Stimulated activated CD4-positive, alpha-beta T cell treated with anti-CD3 and anti-CD28 coated beads, Interleukin-4, amount 100 ng/mL, for 1 hour (primary cell): ENCODE results near the gene CCNY.

Experiments used
- DNase-seq: peaks from one replicate; pipeline ENCODE4 v3.0.0-alpha.2; 2020

Gene CCNY

DNA sequence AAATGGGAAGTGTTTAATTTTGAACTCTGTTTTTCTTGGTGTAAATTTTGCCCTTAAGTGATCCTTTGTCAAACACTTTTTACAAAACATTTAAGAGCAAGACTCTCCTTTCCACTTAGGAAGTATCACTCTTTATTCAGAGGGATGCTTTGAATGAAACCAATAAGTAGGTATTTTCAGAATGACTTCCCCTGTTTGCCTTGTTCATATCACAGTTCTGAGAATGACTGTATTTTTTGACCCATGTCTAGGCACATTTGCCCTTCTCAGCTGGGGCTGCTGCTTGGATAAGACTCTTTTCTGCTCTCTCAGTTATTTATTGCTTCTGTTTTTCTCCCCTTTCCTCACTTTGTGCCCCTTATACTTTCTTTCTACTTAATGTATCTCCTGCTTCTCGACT, 98.2 kb downstream of the CCNY start:
- DNase-seq: no peak

DNA sequence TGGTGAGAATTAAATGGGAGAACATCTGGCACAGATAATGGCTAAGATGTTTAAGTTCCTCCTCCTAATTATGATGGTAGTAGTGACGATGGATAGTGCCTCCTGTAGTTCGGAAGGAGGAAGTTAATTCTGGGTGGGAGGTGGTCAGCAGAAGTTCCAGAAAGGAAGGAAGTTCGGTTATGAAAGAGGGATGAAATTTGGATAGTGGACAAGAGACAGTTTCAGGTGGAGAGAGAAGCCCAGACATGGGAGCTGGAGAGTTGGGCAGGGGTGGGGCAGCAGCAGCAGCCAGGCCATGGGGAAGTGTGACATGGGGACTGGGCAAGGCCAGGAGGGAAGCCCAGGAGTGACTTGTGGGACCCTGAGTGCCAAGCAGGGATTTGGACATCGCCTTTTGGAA, 99.5 kb downstream of the CCNY start:
- DNase-seq: no peak

DNA sequence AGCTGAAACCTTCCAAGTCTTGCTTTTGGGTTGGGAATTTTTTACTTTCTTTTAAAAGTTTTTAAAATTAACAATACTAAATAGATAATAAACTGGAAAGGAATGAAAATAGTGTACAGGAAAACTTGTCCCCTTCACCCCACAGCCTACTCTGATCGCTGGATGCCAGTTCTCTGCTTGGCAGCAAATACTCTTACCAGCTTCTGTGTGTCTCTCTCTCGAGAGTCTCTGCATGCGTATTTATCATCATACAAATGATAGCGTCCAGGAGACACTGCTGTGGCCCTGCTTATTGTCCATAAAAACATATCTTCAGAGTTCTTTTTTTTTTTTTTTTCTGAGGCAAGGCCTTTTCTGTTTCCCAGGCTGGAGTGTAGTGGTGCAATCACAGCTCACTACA, 101.5 kb downstream of the CCNY start:
- DNase-seq: no peak

DNA sequence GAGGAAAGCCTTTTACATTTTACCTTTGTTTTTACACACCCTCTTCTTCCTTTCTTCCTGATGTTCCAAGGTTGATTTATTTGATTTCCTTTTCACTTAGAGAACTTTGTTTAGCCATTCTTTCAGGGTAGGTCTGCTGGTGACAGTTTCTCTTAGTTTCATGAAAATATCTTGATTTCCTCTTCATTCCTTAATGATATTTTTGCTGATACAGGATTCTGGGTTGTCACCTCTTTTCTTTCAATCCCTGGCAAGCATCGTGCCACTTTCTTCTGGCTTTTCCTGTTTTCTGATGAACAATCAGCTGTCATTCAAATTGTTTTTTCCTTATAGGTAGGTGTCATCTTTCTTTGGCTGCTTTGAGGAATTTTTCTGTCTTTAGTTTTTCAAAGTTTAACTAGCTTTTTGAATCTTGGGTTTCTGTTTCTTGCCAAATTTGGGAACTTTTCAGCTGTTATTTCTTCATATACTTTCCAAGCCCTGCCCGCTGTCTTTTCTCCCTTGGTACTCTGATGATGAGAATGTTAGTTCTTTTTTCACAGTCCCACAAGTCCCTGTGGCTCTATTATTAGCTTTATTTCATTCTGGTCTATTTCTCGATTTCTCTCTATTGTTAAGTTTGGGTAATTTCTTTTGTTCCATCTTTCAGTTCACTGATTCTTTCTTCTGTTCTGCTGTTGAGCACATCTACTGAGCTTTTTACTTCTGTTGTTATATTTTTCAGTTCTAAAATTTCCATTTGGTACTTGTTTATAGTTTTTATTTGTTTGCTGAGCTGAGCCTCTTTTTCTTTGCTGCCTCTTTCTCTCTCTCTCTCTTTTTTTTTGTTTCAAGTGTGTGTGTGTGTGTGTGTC, 102.6 kb downstream of the CCNY start:
- no peak for DNase-seq

DNA sequence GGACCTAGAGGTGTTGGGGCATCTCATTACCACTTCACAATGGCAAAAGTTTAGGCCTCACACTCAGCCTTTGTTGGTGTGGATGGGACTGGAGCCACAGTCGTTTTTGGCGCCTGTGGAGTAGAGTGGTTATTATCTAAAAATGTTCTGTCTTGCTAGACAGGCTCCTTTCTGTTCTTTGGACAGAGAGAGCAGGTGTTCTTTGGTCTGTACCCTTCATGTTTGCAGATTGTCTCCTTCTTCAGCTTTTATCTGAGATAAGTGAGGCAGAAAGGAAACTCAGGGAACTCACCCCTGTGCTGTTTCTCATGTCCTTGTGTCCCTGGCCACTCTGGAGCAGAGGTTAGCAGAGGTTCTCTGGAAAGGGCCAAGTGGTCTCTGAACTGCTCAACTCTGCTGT, 103.7 kb downstream of the CCNY start:
- no peak for DNase-seq

DNA sequence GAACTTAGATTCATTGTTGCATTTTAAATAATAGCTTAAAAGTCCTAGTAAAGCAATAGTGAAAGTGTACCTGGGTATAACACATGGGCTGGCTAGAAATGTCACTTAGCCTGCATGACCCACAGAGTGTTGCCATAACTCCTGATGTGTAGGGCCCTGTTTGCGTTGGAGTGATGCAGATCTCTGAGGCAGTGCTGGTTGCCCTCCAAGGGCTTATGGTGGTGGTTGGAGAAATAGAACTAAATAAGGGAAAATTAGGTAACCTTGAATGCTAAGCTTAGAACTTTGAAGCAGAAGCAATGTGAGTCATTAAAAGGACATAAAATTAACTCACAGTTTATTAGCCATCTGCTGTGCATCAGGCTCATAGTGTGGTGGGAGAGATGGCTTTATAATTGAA, 105.7 kb downstream of the CCNY start:
- no peak for DNase-seq

DNA sequence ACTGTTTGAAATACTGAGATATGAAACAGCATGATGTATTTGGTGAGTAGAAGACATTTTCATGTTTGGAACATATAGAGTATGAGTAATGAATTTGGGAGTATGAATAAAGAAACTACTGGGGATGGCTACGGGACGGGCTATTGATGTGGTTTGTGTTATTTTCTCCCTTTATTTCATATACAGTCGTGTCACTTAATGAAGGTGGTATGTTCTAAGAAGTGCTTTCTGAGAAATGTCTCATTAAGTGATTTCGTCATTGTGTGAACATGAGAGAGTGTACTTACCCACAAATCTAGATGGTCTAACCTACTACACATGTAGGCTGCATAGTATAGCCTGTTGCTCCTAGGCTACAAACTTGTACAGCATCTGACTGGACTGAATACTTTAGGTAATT, 106.3 kb downstream of the CCNY start:
- DNase-seq: no peak

DNA sequence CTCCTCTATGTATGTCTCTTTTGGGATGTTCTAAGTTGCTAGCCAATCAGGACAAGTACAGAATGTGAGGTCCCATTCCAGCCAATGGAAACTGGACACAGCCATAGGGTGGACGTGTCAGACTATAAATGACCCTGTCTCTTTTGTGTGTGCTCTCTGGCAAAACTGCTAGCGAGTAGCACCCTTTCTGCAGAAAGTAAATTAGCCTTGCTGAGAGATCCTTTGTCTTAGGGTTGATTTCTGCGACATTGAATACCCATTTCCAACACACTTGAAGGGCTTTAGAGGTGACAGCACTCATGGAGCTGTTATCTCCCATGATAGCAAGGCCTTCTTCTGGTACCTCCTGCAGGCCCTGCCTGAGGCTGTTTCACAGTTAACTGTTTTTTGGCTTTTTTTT, 107.5 kb downstream of the CCNY start:
- DNase-seq: no peak

DNA sequence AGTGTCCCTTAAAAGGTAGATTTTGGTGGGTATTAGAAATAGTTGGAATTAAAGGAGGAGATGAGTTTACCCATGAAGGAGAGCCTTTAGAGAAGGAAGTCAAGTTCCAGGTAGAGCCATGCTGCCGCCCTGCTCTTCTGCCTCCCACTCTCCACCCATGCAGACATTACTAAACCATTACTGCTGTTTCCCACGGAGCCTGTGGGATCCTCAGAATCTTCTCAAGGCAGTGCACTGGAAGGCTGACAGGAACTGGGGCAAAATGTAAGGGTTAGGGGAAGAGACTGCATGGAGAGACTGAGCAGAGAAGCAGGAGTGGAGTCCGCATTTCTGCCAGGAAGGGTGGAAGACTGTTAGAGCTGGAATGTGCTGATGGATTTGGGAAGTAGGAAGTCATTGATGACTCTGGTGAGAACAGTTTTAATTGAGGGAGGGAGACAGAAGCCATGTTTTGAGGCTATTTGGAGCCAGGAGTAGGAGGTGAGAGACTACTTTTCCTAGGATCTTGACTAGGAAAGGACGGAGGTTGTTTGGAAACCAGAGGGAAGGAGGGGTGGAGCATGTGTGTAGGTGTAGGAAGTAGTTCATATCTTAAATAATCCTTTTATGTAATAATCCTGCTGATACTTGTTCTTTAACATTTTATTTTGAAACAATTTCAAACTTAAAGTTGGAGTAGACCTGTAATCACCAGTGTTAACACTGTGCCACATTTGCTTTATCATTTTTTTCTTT, 109.0 kb downstream of the CCNY start:
- DNase-seq: no peak

DNA sequence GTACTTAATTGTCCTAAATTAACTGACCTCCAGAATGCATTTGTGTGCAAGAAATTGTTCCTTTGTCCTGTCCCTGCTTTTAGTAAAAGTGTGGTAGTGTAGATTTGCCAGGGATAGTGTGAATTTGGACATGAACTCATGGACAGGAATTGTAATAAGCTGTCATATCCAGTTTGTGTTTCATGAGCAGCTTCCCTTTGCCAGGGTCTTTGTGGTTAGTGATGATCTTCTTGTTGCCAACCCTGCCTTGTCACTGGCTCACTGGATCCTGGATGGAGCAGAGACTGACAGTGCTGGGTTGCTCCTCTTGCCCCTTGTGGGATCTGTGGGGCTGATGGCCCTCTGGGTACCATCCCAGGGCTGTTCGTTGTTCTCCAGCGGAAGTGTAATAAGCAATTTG, 110.1 kb downstream of the CCNY start:
- no peak for DNase-seq

DNA sequence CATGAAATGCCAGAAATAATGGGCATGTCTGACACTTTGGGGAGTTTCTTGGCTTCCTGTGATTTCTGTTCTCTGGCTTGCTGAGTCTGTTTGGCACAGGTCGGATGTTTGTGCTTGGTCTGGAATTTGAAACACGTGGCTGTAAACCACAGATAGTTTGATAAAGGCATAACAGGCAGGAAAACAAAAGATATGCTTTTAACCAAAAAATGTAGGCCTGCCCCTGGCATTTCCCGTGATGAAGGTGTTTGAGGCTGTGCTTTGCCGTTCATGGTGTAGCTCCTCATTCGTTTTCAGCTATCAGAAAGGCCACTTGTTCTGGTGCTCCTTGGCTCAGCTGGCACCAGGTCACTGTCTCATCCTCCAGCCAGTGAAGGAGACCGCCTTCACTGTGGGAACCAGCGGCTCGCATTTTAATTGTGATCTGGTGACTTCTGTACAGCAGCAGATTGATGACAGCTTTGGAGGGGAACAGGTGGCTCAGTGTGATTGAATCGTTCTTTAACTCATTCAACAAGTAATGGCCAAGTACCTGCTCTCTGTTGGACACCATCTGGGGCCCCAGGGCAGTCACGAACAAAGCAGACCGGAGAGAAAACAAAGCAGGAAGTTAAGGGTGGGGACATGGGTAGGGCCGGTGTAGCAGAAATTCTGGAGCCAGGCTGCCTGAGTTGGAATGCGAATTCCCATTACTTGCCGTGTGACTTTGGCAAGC, 111.5 kb downstream of the CCNY start:
- no peak for DNase-seq

DNA sequence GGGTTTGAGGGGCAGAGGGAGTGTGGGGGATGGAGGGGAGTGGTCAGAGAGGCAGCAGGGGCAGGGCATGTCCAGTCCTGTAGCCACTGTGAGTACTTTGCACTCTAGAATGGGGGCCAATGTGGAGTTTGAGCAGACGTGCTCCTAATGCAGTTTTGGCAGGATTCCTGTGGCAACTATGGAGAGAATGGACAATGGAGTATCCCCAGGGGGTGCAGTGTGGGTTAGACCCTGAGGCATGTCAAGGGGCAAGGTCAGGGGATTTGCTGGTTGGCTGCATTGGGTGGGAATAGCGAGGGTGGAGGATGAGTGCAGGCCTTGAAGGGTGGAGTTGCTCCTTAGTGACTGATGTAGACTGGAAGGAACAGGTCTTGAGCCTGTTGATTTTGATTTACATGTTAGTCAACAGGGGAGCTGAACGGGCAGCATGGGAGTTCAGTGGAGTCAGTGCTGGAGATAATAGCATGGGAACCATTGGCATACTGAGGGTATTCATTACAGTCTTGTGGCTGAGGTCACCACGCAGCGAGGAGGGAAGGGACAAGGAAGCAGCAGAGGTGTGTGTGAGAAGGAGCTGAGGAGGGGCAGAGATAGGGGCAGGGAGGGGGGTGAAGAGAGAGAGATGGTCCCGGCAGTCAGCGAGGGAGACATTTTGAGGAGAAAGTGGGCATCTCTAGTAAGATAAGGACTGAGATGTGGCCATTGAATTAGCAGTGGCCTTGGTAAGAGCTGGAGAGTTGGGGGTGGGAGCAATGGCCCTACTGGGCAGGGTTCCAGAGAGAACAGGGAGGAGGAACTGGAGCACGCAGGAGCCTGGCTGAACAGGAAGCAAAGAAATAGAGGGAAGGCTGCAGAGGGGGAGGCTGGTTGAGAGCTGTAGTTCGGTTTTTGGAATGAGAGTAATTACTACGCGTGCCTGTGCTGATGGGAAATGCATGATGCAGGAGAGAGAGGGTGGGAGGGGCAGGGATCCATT, 112.7 kb downstream of the CCNY start:
- DNase-seq: no peak

DNA sequence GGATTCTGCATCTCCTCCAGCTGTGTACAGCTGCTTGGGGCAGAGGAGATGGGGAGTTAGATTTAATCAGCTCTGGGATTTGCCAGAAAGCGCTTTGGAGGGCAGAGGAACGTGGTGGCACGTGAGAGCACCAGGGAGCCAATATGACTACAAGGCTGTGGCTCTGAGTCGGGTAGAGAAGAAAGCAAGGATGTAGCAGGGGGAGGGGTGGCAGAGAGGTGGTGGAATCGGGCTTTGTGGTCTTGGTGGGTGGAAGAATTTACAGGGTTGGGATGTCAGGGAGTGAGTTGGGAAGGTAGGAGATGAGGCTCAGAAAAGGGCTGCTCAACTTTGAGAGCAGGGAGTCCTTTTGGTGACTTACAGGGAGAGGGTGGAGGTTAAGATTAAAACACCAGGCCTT, 113.6 kb downstream of the CCNY start:
- no peak for DNase-seq

DNA sequence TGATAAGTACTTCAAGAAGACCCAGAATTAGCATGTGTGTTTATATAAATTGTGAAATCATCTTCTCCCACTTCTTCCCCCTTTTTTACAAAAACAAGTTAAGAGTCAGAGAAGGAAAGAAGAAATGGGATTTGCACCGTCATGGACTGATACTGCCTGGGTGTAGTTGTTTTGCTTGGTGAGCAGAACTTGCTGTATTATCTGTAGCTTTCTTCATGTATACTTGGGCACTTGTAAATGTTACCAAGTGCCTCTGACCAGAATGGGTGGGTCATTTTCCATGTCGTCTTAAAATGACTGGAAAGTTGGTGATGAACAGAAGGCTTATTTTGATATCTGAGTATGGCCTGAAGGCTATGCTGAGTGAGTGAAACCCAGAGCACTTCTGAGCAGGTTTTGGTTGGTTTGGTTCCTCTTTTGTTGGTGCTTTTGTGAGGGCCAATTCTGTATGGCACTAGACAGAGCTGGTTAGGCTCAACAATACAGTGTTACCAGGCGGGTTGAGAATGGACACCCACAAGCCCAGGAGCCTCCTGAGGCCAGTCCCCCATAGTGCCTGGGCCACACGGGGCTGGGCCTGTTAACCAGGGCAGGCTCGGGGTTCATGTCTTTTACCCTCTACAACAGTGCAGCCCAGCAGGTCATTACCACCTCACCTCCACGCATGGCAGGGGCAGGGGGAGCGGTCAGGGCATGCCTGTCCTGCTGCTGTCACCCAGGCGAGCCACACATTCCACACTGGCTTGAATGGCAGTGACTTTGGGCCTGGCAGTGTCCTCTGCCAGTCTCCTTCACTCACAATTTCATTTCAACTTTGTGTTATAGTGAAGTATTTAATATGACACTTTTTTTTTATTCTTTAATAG, 115.1 kb downstream of the CCNY start:
- DNase-seq: no peak

DNA sequence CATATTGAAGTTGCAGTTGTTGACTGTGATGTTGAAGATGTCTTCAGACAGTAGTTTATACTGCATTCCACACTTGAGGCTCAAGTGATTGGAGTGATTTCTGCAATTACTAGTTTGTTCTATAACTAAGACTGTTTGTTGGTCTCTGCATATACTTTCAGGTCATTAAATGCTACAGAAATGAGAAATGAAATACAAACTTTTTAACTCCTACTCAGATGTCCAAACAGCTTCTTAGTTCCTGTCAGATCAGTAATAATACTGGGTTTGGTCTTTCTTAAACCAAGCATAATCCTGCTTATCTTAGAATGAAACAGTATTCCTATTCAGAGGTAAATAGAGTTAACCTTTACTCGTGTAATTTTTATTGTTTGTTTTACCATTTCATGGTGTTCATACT, 115.9 kb downstream of the CCNY start:
- no peak for DNase-seq

DNA sequence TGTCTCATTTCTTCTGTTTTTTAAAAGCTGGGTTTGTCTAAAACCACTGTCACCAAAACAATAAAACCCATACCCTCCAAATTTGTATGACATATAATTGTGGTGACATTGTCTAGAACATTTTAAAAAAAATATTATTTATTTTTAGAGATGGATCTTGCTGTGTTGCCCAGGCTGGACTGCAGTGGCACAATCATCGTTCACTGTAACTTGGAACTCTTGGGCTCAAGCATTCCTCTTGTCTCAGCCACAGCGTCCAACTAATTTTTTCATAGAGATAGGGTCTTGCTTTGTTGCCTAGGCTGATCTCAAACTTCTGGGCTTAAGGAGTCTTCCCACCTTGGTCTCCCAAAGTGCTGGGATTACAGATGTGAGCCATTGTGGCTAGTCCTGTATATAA, 116.5 kb downstream of the CCNY start:
- no peak for DNase-seq

DNA sequence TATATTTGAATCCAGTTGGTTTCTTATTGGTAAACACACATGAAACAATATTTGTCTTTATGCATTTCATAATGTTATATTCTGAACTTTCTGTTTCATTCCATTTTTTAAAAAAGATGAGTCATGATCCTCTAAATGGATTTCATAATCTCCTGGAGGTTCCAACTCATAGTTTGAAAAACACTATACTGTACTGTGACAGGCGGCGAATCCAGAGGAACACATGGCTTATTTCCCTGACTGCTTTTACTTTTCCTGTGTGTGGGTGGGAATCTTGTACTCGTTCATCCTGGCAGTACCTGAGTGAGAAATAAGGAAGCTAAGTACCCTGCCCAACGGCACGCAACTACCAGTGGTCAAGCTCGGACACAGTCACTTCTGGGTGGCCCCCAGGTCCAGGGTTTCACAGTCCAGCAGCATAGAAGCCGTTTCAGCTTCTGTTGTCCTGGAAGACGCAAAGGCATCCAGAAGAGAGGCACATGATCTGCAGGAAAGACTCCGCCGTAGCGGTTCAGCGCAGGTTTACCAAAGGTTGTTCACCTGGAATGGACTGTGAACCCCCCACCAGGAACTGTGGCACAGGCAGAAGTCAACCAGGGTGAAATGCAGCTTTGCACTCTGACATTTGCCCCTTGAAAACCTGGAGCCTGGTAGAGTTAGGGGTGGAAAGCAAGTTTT, 117.7 kb downstream of the CCNY start:
- no peak for DNase-seq

DNA sequence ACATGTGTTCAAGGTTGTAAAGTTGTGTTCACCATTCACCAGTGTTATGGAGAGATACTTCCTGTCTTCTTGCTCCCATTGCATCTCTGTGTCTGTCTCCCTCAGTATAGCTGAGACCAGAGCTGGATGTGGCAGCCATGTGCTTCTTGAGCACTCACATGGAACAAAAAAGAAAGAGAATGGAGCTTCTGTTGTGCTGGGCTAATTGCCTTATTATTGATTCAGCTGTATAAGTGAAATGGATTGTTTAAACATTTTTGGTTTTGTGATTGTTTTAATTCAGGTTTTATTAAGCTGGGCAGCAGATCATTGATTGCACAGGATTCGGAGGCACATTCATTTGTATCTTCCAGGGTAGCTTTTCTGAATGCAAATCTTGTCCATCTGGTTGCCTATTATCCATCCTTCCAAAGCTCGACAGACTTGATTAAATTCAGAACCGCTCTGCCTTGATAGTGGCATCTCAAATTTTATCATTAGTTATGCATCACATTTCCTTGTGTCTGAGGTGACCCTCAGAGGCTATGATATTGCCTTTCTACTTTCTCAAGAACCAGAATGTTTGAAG, 119.9 kb downstream of the CCNY start:
- DNase-seq: no peak

DNA sequence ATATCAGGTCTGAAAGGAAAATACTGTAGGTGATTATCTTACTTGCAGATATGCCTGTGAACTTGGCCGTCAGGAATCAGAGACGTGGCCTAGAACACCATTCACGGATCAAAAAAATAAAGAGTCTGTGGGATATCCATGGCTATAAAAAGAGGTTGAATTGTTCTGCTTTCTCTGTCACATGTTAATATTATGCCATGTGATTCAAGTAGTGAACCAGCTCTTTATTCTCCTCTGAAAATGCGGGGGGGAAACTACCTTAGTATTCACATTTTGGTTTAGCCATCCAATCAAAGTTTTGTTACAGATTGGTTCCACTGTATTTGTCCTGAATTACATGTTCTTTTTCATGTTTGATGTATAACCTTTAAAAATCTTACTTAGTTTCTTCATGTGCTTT, 120.5 kb downstream of the CCNY start:
- DNase-seq: no peak
